ENCODE results near the gene MCMBP.

DNA sequence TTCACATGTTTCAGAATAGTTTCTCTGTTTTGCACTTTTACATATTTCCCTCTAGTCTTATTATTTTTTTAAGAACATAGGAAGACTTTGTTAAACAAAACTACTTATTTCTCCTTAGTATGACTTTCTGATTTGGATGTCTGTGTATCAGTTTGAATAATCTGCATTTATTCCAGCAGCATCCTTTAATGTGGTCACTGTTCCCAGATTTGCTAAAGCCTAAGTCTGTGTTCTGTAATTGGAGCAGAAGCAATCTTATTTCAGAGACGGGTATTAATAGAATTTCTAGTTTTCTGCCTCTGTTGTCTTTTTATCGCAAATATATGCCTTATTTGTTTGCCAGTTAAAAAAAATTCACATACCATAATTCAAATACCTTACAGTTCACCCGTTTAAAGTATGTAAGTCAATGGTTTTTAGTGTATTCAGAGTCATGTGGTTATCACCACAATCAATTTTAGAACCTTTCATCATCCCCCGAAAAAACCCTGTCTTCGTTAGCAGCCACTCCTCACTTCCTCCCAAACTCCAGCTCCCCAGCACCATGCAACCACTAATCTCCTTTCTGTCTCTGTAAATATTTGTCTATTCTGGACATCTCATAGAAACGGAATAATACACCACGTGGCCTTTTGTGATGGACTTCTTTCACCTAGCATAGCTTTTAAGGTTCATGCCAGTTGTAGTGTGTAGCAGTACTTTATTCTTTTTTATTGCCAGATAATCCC is 88.1 kb downstream of the MCMBP start:
- TF ChIP-seq EZH2 (IDR thresholded peaks at IDR 0.05; ENCODE audit: insufficient read depth, poor library complexity, severe bottlenecking) (no peak), EZH2phosphoT487 (IDR thresholded peaks at IDR 0.05; ENCODE audit: insufficient read depth, low read depth) (no peak)
